Measurements from ENCODE around the gene IL1R1. TPM values are rescaled to one million over a fixed set of nuclear protein-coding genes. Genes with fewer than 3 reads are reported as not detected.
"Not testable (repeated sequence)": the region's sequence is repeated elsewhere in the genome, so short reads cannot be mapped to it uniquely, and the experiment has no call there.

The IL1R1 gene
- total RNA-seq, 2 donors from 2014 or later, result 112 to 289 TPM

- DNase-seq (ENCODE audit: low spot score), result no peak
- no peaks in the 10 kb centered on the region for H3K4me1 ChIP-seq (replicated peaks)
- no peak for TF ChIP-seq POLR2AphosphoS5 (IDR thresholded peaks at IDR 0.05)
- no peak for TF ChIP-seq POLR2A (IDR thresholded peaks at IDR 0.05)
- TF ChIP-seq, protein P1, sequence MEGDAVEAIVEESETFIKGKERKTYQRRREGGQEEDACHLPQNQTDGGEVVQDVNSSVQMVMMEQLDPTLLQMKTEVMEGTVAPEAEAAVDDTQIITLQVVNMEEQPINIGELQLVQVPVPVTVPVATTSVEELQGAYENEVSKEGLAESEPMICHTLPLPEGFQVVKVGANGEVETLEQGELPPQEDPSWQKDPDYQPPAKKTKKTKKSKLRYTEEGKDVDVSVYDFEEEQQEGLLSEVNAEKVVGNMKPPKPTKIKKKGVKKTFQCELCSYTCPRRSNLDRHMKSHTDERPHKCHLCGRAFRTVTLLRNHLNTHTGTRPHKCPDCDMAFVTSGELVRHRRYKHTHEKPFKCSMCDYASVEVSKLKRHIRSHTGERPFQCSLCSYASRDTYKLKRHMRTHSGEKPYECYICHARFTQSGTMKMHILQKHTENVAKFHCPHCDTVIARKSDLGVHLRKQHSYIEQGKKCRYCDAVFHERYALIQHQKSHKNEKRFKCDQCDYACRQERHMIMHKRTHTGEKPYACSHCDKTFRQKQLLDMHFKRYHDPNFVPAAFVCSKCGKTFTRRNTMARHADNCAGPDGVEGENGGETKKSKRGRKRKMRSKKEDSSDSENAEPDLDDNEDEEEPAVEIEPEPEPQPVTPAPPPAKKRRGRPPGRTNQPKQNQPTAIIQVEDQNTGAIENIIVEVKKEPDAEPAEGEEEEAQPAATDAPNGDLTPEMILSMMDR (IDR thresholded peaks at IDR 0.05), result no peak
- no peaks in the 10 kb centered on the region for H3K27me3 ChIP-seq (replicated peaks; ENCODE audit: insufficient read depth)
- intact Hi-C loops (cut with DNase I), result loop anchor here (5.0 kb wide), 1 partner anchor 47 kb away; no protein-coding TSS in a partner anchor
- WGBS, result 79% methylated on average over 6 of the region's 7 CpGs
- H3K4me3 ChIP-seq, result no peak overlapping the region
- no peaks in the 10 kb centered on the region for H3K36me3 ChIP-seq
- no peak overlapping the region for H3K27ac ChIP-seq
- H3K9me3 ChIP-seq, result no peaks in the 10 kb centered on the region
Measured at GRCh38 chr2:102099536-102100298, 42.8 kb upstream of the IL1R1 start.

- Histone ChIP-seq H3K4me1 (replicated peaks) (no peaks in the 10 kb centered on the region), H3K4me3 (no peak overlapping the region), H3K27me3 (replicated peaks; ENCODE audit: insufficient read depth) (no peaks in the 10 kb centered on the region), H3K27ac (no peak overlapping the region), H3K9me3 (no peaks in the 10 kb centered on the region), H3K36me3 (no peaks in the 10 kb centered on the region)
- TF ChIP-seq POLR2A (IDR thresholded peaks at IDR 0.05), result no peak
- TF ChIP-seq, protein P1 (IDR thresholded peaks at IDR 0.05), result no peak
- TF ChIP-seq POLR2AphosphoS5 (IDR thresholded peaks at IDR 0.05), result no peak
- intact Hi-C loops (cut with DNase I), result loop anchor here (5.0 kb wide), 1 partner anchor 48 kb away; no protein-coding TSS in a partner anchor
- DNase-seq (ENCODE audit: low spot score), result no peak
- 69% methylated on average over 5 of the region's 5 CpGs for WGBS
Measured at GRCh38 chr2:102100371-102101096, 42.0 kb upstream of the IL1R1 start.

DNA sequence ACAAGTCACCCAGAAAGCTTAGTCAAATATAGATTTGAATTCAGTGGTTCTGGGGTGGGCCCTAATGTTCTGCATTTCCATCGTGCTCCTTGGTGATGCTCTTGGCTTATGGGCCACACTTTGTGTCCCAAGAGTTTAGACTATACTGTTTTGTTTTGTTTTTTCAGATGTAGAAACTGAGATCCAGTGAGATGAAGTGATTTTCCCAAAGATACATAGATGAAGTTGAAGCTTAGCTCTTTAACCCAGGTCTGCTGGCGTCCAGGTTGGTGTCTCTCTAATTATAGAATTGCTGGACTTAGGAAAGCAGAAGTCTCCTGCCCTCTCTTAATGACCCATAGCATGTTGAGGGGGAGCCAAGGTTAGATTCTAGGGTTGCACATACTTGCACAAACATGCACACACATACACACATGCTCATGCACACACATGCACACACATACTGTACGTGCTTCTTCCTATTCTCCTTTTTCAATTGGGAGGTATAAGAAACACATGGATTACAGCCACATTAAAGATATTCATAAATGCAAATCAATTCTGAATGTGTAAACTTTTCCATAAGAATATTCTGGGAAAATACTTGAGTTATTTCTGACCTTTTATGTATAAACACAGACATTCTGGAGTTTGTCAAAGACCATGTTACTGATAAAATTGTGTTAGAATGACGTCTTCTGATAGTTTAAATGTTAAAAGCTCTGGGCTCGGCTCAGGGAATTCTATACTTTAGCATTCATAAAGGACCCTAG is 41.3 kb upstream of the IL1R1 start:
- no peak for DNase-seq (ENCODE audit: low spot score)
- Histone ChIP-seq H3K9me3 (no peaks in the 10 kb centered on the region), H3K27ac (no peak overlapping the region), H3K4me3 (no peak overlapping the region), H3K36me3 (no peaks in the 10 kb centered on the region), H3K4me1 (replicated peaks) (no peaks in the 10 kb centered on the region), H3K27me3 (replicated peaks; ENCODE audit: insufficient read depth) (no peaks in the 10 kb centered on the region)
- WGBS, result 90% methylated on average over 5 of the region's 5 CpGs
- intact Hi-C loops (cut with DNase I), result loop anchor here (5.0 kb wide), 1 partner anchor 49 kb away; no protein-coding TSS in a partner anchor
- TF ChIP-seq, protein P1 (IDR thresholded peaks at IDR 0.05), result no peak
- no peak for TF ChIP-seq POLR2AphosphoS5 (IDR thresholded peaks at IDR 0.05)
- TF ChIP-seq POLR2A (IDR thresholded peaks at IDR 0.05), result no peak

- H3K36me3 ChIP-seq, result no peaks in the 10 kb centered on the region
- intact Hi-C loops (cut with DNase I), result loop anchor here (5.0 kb wide), 1 partner anchor 50 kb away; no protein-coding TSS in a partner anchor
- H3K4me3 ChIP-seq, result no peak overlapping the region
- WGBS, result 91% methylated on average over 4 of the region's 4 CpGs
- H3K4me1 ChIP-seq (replicated peaks), result no peaks in the 10 kb centered on the region
- DNase-seq (ENCODE audit: low spot score), result no peak
- no peak overlapping the region for H3K27ac ChIP-seq
- no peaks in the 10 kb centered on the region for H3K9me3 ChIP-seq
- TF ChIP-seq POLR2A (IDR thresholded peaks at IDR 0.05), result no peak
- no peak for TF ChIP-seq POLR2AphosphoS5 (IDR thresholded peaks at IDR 0.05)
- TF ChIP-seq, protein P1 (IDR thresholded peaks at IDR 0.05), result no peak
- H3K27me3 ChIP-seq (replicated peaks; ENCODE audit: insufficient read depth), result no peaks in the 10 kb centered on the region
Measured at GRCh38 chr2:102101849-102102635, 40.5 kb upstream of the IL1R1 start.

DNA sequence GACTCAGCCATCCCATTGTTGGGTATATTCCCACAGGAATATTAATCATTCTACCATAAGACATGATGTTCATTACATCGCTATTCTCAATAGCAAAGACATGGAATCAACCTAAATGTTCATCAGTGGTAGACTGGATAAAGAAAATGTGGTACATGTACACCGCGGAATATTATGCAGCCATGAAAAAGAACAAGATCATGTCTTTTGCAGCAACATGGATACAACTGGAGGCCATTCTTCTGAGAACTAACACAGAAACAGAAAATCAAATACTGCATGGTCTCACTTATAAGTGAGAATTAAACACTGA is 40.0 kb upstream of the IL1R1 start:
- intact Hi-C loops (cut with DNase I), result loop anchor here (5.0 kb wide), 1 partner anchor 50 kb away; no protein-coding TSS in a partner anchor
- DNase-seq (ENCODE audit: low spot score); H3K36me3 ChIP-seq; H3K27ac ChIP-seq; H3K9me3 ChIP-seq; H3K4me3 ChIP-seq; H3K4me1 ChIP-seq (replicated peaks); H3K27me3 ChIP-seq (replicated peaks; ENCODE audit: insufficient read depth): not testable (repeated sequence)
- WGBS, result 64% methylated on average over 3 of the region's 3 CpGs

Measured in prostate gland (tissue), 2 donors.